HUES6 (cell line): ENCODE data around the gene SLC8A1.

Experiments
- H3K27ac ChIP-seq: 2 replicates; pipeline ENCODE4 v1.7.0; 2013; ENCODE audit warnings: low read depth, mild to moderate bottlenecking, low read length, inconsistent platforms
- H3K27me3 ChIP-seq: 2 replicates; pipeline ENCODE4 v1.6.1; 2013; ENCODE audit warnings: low read length; ENCODE audit not compliant: control insufficient read depth, insufficient read depth
- H3K36me3 ChIP-seq: 2 replicates; pipeline ENCODE4 v1.6.1; 2013; ENCODE audit warnings: low read length; ENCODE audit not compliant: control insufficient read depth, insufficient read depth
- H3K4me1 ChIP-seq: 2 replicates; pipeline ENCODE4 v1.6.1; 2013; ENCODE audit warnings: low read length; ENCODE audit not compliant: control insufficient read depth, insufficient read depth
- H3K4me3 ChIP-seq: 2 replicates; pipeline ENCODE4 v1.5.1; 2013; ENCODE audit warnings: low read depth, low read length
- H3K9ac ChIP-seq: one replicate; pipeline ENCODE4 v1.6.1; 2013; ENCODE audit warnings: mild to moderate bottlenecking, low read length
- H3K9me3 ChIP-seq: 2 replicates; pipeline ENCODE4 v1.6.1; 2013; ENCODE audit warnings: low read depth, low read length; ENCODE audit not compliant: control insufficient read depth, insufficient read depth

The SLC8A1 gene

GRCh38 chr2:40302751-40303325, 149.1 kb downstream of the SLC8A1 start:
- Histone ChIP-seq H3K4me3 (no peak overlapping the region), H3K36me3 (no peaks in the 10 kb centered on the region), H3K27ac (no peak overlapping the region), H3K9ac (no peak overlapping the region), H3K9me3 (no peaks in the 10 kb centered on the region), H3K4me1 (0 out of 2 replicates have a peak, but pooled peaks cover 5% of the 10 kb centered on the region), H3K27me3 (no peaks in the 10 kb centered on the region)

DNA sequence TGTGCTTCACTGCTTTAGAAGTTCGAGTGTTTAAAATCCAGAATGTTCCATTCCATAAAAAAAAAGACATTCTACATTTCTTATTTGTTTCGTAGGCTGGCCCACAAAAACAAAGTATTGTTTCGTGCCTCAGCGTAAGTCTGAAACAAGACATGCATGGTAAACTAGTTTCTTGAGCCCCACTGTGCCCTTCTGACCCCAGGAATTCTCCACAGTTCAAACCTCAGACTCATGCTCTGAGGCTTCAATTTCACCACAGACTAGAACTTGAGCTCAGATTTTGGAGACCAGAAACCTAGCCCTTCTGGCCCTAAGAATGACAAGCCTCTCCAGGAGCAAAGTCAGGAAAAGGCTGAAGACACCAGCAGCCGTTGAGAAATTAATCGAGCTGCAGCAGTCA, 151.5 kb downstream of the SLC8A1 start:
- Histone ChIP-seq H3K27me3 (no peaks in the 10 kb centered on the region), H3K4me3 (no peak overlapping the region), H3K9ac (no peak overlapping the region), H3K36me3 (no peaks in the 10 kb centered on the region), H3K9me3 (no peaks in the 10 kb centered on the region), H3K27ac (no peak overlapping the region), H3K4me1 (0 out of 2 replicates have a peak, but pooled peaks cover 5% of the 10 kb centered on the region)

GRCh38 chr2:40299781-40300180, 152.1 kb downstream of the SLC8A1 start:
- Histone ChIP-seq H3K4me1 (0 out of 2 replicates have a peak, but pooled peaks cover 5% of the 10 kb centered on the region), H3K9ac (no peak overlapping the region), H3K9me3 (no peaks in the 10 kb centered on the region), H3K27me3 (no peaks in the 10 kb centered on the region), H3K27ac (no peak overlapping the region), H3K4me3 (no peak overlapping the region), H3K36me3 (no peaks in the 10 kb centered on the region)

- no peaks in the 10 kb centered on the region for H3K36me3 ChIP-seq
- H3K27me3 ChIP-seq, result no peaks in the 10 kb centered on the region
- no peak overlapping the region for H3K9ac ChIP-seq
- no peak overlapping the region for H3K27ac ChIP-seq
- 0 out of 2 replicates have a peak, but pooled peaks cover under 1% of the 10 kb centered on the region for H3K4me1 ChIP-seq
- no peaks in the 10 kb centered on the region for H3K9me3 ChIP-seq
- H3K4me3 ChIP-seq, result no peak overlapping the region
Observed at GRCh38 chr2:40299173-40299572, 152.7 kb downstream of the SLC8A1 start.

GRCh38 chr2:40298026-40298425, 153.9 kb downstream of the SLC8A1 start:
- Histone ChIP-seq H3K9me3 (no peaks in the 10 kb centered on the region), H3K27ac (no peak overlapping the region), H3K27me3 (no peaks in the 10 kb centered on the region), H3K36me3 (no peaks in the 10 kb centered on the region), H3K9ac (no peak overlapping the region), H3K4me3 (no peak overlapping the region), H3K4me1 (no peaks in the 10 kb centered on the region)

DNA sequence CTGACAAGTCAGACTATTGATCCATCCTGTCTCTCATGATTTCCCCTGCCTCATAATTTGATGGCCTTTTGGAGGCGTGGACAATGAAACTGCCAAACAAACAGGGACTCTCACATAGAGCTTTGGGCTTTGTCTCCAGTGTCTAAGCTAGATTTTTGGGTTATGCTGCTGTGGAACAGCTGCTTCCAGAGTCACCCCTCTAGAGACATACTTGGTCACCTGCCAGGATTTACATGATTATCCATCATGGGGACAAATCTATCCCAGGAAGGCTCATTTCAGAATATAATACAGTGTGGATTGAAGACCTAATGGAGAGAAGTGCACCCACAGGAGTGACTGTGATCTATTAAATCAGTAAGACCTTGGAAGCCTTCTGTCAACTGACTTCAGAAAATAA, 159.6 kb downstream of the SLC8A1 start:
- Histone ChIP-seq H3K4me1 (no peaks in the 10 kb centered on the region), H3K36me3 (no peaks in the 10 kb centered on the region), H3K27ac (no peak overlapping the region), H3K27me3 (no peaks in the 10 kb centered on the region), H3K4me3 (no peak overlapping the region), H3K9ac (no peak overlapping the region), H3K9me3 (no peaks in the 10 kb centered on the region)

- no peaks in the 10 kb centered on the region for H3K9me3 ChIP-seq
- no peaks in the 10 kb centered on the region for H3K4me1 ChIP-seq
- H3K36me3 ChIP-seq, result no peaks in the 10 kb centered on the region
- no peak overlapping the region for H3K27ac ChIP-seq
- H3K27me3 ChIP-seq, result no peaks in the 10 kb centered on the region
- no peak overlapping the region for H3K4me3 ChIP-seq
- H3K9ac ChIP-seq, result no peak overlapping the region
Observed at GRCh38 chr2:40289771-40290404, 162.0 kb downstream of the SLC8A1 start.

DNA sequence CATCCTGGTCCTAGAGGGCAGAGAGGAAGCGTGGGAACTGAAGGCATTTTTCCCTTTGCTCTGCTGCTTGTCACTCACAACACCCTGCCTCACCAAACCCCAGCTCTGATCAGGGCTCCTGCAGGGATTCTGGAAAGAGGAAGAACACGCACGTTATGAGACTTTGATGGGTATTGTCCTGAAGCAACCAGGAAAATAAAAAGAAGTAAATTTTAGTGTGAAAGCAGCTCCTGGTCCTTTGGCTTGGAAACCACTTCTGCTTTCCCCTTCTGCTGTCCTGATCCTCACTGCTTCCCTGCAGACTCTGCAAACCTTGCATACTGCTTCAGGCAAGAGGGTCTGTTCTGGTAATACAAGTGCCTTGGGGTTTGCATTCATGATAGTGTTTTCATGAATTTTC, 164.1 kb downstream of the SLC8A1 start:
- H3K36me3 ChIP-seq, result no peaks in the 10 kb centered on the region
- H3K27ac ChIP-seq, result no peak overlapping the region
- H3K9me3 ChIP-seq, result no peaks in the 10 kb centered on the region
- H3K9ac ChIP-seq, result no peak overlapping the region
- H3K4me1 ChIP-seq, result no peaks in the 10 kb centered on the region
- no peaks in the 10 kb centered on the region for H3K27me3 ChIP-seq
- no peak overlapping the region for H3K4me3 ChIP-seq

GRCh38 chr2:40287195-40287594, 164.7 kb downstream of the SLC8A1 start:
- Histone ChIP-seq H3K9ac (no peak overlapping the region), H3K4me1 (no peaks in the 10 kb centered on the region), H3K27me3 (no peaks in the 10 kb centered on the region), H3K9me3 (no peaks in the 10 kb centered on the region), H3K36me3 (no peaks in the 10 kb centered on the region), H3K4me3 (no peak overlapping the region), H3K27ac (no peak overlapping the region)

- Histone ChIP-seq H3K27me3 (no peaks in the 10 kb centered on the region), H3K27ac (no peak overlapping the region), H3K4me3 (no peak overlapping the region), H3K36me3 (no peaks in the 10 kb centered on the region), H3K9me3 (no peaks in the 10 kb centered on the region), H3K4me1 (no peaks in the 10 kb centered on the region), H3K9ac (no peak overlapping the region)
Observed at GRCh38 chr2:40286721-40287120, 165.2 kb downstream of the SLC8A1 start.

DNA sequence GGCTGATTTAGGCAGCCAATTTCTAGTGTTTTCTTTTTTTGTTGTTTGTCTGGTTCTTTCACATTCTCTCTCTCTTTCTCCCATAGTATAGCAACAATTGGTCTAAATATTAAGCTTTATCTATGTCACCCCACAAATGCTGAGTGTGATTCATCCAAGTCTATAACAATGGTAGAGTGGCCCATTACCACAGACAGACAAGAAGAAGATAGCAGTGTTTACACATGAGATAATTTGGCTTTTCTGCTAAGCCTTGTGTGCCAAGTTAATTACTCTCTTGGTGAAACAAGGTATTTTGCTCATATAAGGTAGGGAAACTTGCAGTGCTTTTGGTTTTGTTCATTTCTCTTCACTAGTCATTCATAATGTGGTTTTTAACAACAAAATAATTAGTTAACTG, 166.5 kb downstream of the SLC8A1 start:
- no peak overlapping the region for H3K4me3 ChIP-seq
- no peak overlapping the region for H3K27ac ChIP-seq
- H3K36me3 ChIP-seq, result no peaks in the 10 kb centered on the region
- no peak overlapping the region for H3K9ac ChIP-seq
- no peaks in the 10 kb centered on the region for H3K27me3 ChIP-seq
- H3K9me3 ChIP-seq, result no peaks in the 10 kb centered on the region
- H3K4me1 ChIP-seq, result no peaks in the 10 kb centered on the region
